GM12892 (cell line): ENCODE data around the gene NRCAM.

Source experiments
- POLR2A ChIP-seq: IDR thresholded peaks from 2 replicates; pipeline ENCODE4 v1.6.1; 2011; ENCODE audit warnings: low read depth, low read length, control low read depth
- POLR2AphosphoS5 ChIP-seq: IDR thresholded peaks from 2 replicates; pipeline ENCODE4 v1.6.1; 2011; ENCODE audit warnings: low read depth, low read length, control low read depth
- TAF1 ChIP-seq: IDR thresholded peaks from 2 replicates; pipeline ENCODE4 v1.6.1; 2011; ENCODE audit warnings: low read depth, mild to moderate bottlenecking, control low read depth, low read length, borderline replicate concordance

DNA sequence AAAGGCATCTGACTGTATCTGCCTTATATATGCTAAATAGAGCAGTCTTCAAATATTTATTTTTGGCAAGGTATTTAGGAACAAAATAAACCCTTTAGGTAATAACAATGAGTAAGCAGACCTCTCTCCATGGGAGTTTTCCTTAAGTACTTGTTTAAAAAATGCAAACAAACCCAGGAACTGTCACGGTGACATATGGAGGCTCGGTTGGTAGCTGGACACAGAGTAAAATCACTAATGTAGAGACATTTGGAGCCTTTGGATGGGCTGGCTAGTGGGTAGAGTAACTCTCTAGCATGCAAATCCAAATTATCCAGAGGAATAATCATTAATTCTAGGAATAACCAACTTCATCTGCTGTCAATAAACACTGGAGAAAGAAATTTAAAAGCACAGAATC lies 254.5 kb downstream of the NRCAM start:
- TF ChIP-seq POLR2A (no peak), TAF1 (no peak), POLR2AphosphoS5 (no peak)
